Choroid plexus epithelial cell (primary cell): Measurements from ENCODE around the gene PARPBP.

Experiments used
- DNase-seq: peaks from one replicate; pipeline ENCODE4 v3.0.0-alpha.2; 2010; ENCODE audit warnings: low read depth
- H3K4me3 ChIP-seq: 2 replicates; pipeline ENCODE4 v1.5.1; 2011; ENCODE audit warnings: low read depth, mild to moderate bottlenecking, control low read depth, low read length, moderate library complexity
- TF ChIP-seq, protein P1 (sequence below): conservative IDR thresholded peaks from 2 replicates; pipeline ENCODE4 v1.5.1; 2011; ENCODE audit warnings: low read depth, mild to moderate bottlenecking, control low read depth, inconsistent platforms, low read length, moderate library complexity

PARPBP gene

GRCh38 chr12:102106905-102107304 lies 13.1 kb upstream of the PARPBP start:
- TF ChIP-seq, protein P1, sequence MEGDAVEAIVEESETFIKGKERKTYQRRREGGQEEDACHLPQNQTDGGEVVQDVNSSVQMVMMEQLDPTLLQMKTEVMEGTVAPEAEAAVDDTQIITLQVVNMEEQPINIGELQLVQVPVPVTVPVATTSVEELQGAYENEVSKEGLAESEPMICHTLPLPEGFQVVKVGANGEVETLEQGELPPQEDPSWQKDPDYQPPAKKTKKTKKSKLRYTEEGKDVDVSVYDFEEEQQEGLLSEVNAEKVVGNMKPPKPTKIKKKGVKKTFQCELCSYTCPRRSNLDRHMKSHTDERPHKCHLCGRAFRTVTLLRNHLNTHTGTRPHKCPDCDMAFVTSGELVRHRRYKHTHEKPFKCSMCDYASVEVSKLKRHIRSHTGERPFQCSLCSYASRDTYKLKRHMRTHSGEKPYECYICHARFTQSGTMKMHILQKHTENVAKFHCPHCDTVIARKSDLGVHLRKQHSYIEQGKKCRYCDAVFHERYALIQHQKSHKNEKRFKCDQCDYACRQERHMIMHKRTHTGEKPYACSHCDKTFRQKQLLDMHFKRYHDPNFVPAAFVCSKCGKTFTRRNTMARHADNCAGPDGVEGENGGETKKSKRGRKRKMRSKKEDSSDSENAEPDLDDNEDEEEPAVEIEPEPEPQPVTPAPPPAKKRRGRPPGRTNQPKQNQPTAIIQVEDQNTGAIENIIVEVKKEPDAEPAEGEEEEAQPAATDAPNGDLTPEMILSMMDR, result no peak
- DNase-seq, result no peak
- no peak overlapping the region for H3K4me3 ChIP-seq

DNA sequence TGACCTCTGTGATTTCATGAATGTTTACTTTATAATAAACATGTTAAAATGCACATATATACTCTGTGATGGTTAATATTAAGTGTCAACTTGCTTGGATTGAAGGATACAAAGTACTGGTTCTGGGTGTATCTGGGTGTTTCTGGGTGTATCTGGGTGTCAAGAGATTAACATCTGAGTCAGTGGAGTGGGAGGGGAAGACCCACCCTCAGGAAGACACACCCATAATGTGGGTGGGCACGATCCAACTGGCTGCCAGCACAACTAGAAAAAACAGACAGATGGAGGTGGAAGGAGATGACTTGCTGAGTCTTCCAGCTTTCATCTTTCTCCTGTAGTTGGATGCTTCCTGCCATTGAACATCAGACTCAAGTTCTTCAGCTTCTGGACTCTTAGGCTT lies 12.0 kb upstream of the PARPBP start:
- DNase-seq, result no peak
- TF ChIP-seq, protein P1, result no peak

GRCh38 chr12:102110782-102111181 lies 9.2 kb upstream of the PARPBP start:
- no peak for DNase-seq
- TF ChIP-seq, protein P1, result no peak

More for the DNA sequence above, 12.0 kb upstream of the PARPBP start:
- no peak overlapping the region for H3K4me3 ChIP-seq

GRCh38 chr12:102114212-102114611 lies 5.8 kb upstream of the PARPBP start:
- TF ChIP-seq, protein P1, result no peak
- no peak overlapping the region for H3K4me3 ChIP-seq
- DNase-seq, result no peak

More at GRCh38 chr12:102110782-102111181, 9.2 kb upstream of the PARPBP start:
- no peak overlapping the region for H3K4me3 ChIP-seq

DNA sequence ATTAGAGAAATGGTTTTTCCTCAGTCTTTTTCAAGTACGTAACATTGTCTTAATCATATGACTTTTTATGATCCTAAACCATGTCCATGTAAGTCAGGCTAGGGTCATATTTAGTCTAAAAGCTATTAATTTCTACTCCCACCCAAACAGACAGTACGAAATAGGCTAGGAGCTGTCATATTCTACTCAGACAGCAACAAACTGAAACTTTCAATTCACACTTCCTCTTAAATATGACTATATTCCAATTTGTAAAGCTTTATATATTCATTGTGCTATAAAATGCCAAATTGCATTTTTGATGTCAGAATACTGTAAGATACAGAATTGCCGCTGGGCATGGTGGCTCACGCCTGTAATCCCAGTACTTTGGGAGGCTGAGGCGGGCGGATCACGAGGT lies 3.6 kb upstream of the PARPBP start:
- DNase-seq, result no peak
- no peak overlapping the region for H3K4me3 ChIP-seq
- TF ChIP-seq, protein P1, result no peak

DNA sequence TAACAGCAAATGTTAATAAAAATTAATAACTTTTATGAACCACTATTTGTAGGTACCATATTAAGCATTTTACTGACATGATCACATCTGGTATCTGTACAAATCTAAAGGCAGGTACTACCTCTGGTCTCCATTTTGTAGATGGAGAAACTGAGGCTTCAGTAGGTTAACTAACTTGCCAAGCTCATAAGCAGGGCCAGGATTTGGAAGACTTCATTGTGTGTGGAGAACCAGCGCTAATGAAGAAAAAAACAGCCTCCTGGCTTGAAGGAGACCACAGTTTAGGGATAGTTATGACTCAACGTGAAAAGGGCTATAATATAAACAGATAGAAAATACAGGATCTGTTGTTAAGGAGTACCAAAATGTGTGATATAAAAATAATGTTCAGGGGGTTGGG lies 1.1 kb upstream of the PARPBP start:
- TF ChIP-seq, protein P1, result no peak
- H3K4me3 ChIP-seq, result peak overlapping the region; percentile 74
- no peak for DNase-seq

DNA sequence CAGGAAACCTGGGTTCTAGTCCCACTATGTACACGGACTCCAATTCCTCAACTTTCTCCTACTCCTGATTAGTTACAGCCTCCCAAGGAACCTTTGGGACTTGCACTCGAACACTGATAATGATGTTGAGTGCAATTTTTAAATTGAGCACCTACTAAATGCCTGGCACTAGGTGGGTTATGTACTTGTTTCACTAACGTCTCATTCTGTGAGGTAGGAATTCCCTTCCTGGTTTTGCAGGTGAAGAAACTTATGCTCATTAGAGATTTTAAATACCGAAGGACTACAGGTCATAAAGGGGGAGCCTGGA lies 536 bp downstream of the PARPBP start:
- peak overlapping the region; percentile 74 for H3K4me3 ChIP-seq
- no peak for DNase-seq
- TF ChIP-seq, protein P1, result no peak
